H1 (cell line): ENCODE data around the gene ASB3. TPM values are rescaled to one million over a fixed set of nuclear protein-coding genes. Genes with fewer than 3 reads are reported as not detected.
"Not testable (repeated sequence)": the region's sequence is repeated elsewhere in the genome, so short reads cannot be mapped to it uniquely, and the experiment has no call there.

Experiments
- CTCF ChIA-PET: fragments of 300-600 bp; sonication (Branson Sonifier 250); formaldehyde crosslinking; loops from one replicate; lab custom pipeline; 2021; ENCODE audit not compliant: partially characterized antibody; lab: Charles Lee
- POLR2A ChIA-PET: fragments of 300-600 bp; sonication (Branson Sonifier 250); formaldehyde crosslinking; loops from one replicate; lab custom pipeline; 2021; ENCODE audit warnings: inconsistent platforms; ENCODE audit not compliant: partially characterized antibody; lab: Charles Lee
- DNase-seq, 2 experiments: peaks; one replicate each; pipeline versions ENCODE4 v3.0.0 to v3.0.0-alpha.2; 2010 to 2022; ENCODE audit warnings: low spot score in 2 of 2, low read depth in 1 of 2, mixed read lengths in 1 of 2
- FAIRE-seq: peaks from 2 replicates; lab custom pipeline; 2011; peaks lifted over from hg19 to GRCh38; lab: Jason Lieb, UNC
- H2AFZ ChIP-seq: 2 replicates; pipeline ENCODE4 v1.8.1; 2012; ENCODE audit warnings: low read length, inconsistent platforms
- H2AK5ac ChIP-seq: 2 replicates; pipeline ENCODE4 v1.6.1; 2013; ENCODE audit warnings: low read depth, low read length
- H2BK120ac ChIP-seq: replicated peaks from 2 replicates; pipeline ENCODE3; 2013; ENCODE audit warnings: low read depth, low read length, inconsistent platforms
- H2BK12ac ChIP-seq: 2 replicates; pipeline ENCODE4 v1.6.1; 2013; ENCODE audit warnings: low read depth, low read length
- H2BK15ac ChIP-seq: 2 replicates; pipeline ENCODE4 v1.6.1; 2013; ENCODE audit warnings: low read length
- H2BK20ac ChIP-seq: 2 replicates; pipeline ENCODE4 v1.6.1; 2013; ENCODE audit warnings: low read length
- H2BK5ac ChIP-seq: 2 replicates; pipeline ENCODE4 v1.6.1; 2013; ENCODE audit warnings: low read depth, low read length
- H3K14ac ChIP-seq: 2 replicates; pipeline ENCODE4 v1.6.1; 2013; ENCODE audit warnings: inconsistent platforms; ENCODE audit not compliant: insufficient read length
- H3K18ac ChIP-seq: 2 replicates; pipeline ENCODE4 v1.6.1; 2013; ENCODE audit warnings: low read length; ENCODE audit errors: extremely low read depth
- H3K23ac ChIP-seq: 2 replicates; pipeline ENCODE4 v1.6.1; 2013; ENCODE audit warnings: inconsistent platforms; ENCODE audit not compliant: insufficient read length
- H3K23me2 ChIP-seq: 2 replicates; pipeline ENCODE4 v1.6.1; 2013; ENCODE audit warnings: low read depth, low read length
- H3K27ac ChIP-seq: 2 replicates; pipeline ENCODE4 v1.6.1; 2011; ENCODE audit warnings: low read depth, low read length, inconsistent platforms
- H3K27me3 ChIP-seq, 4 experiments: replicated peaks in 1 of 4; 1 replicate in 1 of 4; 2 replicates in 3 of 4; pipeline versions ENCODE4 v1.6.1 to v1.8.1; 2011 to 2013; ENCODE audit warnings: low read length in 3 of 4, mild to moderate bottlenecking in 3 of 4, inconsistent platforms in 2 of 4, mixed read lengths in 2 of 4, moderate library complexity in 1 of 4; ENCODE audit not compliant: control insufficient read depth in 3 of 4, insufficient read depth in 3 of 4; ENCODE audit errors: extremely low read depth in 1 of 4
- H3K36me3 ChIP-seq, 4 experiments: 2 replicates each; pipeline versions ENCODE4 v1.6.1 to v1.8.1; 2011 to 2013; ENCODE audit warnings: mild to moderate bottlenecking in 4 of 4, low read length in 3 of 4, moderate library complexity in 2 of 4, control low read depth in 1 of 4, inconsistent platforms in 1 of 4; ENCODE audit not compliant: insufficient read depth in 4 of 4, control insufficient read depth in 2 of 4
- H3K4ac ChIP-seq: replicated peaks from 2 replicates; pipeline ENCODE3; 2013; ENCODE audit warnings: low read length, low read depth, mixed read lengths, inconsistent platforms; ENCODE audit not compliant: insufficient read length
- H3K4me1 ChIP-seq, 4 experiments: replicated peaks in 1 of 4; 1 replicate in 1 of 4; 2 replicates in 3 of 4; pipeline versions ENCODE4 v1.6.1 to v1.8.1; 2011 to 2013; ENCODE audit warnings: low read length in 3 of 4, inconsistent platforms in 2 of 4, mixed read lengths in 1 of 4; ENCODE audit not compliant: insufficient read depth in 4 of 4, control insufficient read depth in 3 of 4
- H3K4me2 ChIP-seq, 2 experiments: 2 replicates each; pipeline versions ENCODE4 v1.6.1 to v1.8.1; 2011 to 2013; ENCODE audit warnings: low read depth in 2 of 2, low read length in 2 of 2, control low read depth in 1 of 2, inconsistent platforms in 1 of 2, mild to moderate bottlenecking in 1 of 2; ENCODE audit not compliant: insufficient read depth in 1 of 2
- H3K4me3 ChIP-seq, 4 experiments: fragments of 200-600, 300-600 bp in 1 of 4; sonication (generic), shearing (Covaris generic), sonication (Bioruptor Twin) in 1 of 4; 2 replicates each; pipeline versions ENCODE4 v1.5.1 to v1.8.1; 2011 to 2016; ENCODE audit warnings: low read length in 4 of 4, low read depth in 3 of 4, control low read depth in 2 of 4, inconsistent platforms in 2 of 4, mild to moderate bottlenecking in 2 of 4, mixed read lengths in 1 of 4, moderate library complexity in 1 of 4; ENCODE audit not compliant: insufficient read depth in 2 of 4; ENCODE audit errors: extremely low read depth in 1 of 4
- H3K56ac ChIP-seq: replicated peaks from 2 replicates; pipeline ENCODE3; 2013; ENCODE audit warnings: low read depth, mild to moderate bottlenecking, mixed read lengths, low read length, inconsistent platforms; ENCODE audit not compliant: insufficient read length
- H3K79me1 ChIP-seq: 2 replicates; pipeline ENCODE4 v1.6.1; 2013; ENCODE audit warnings: low read depth, low read length, control low read depth
- H3K79me2 ChIP-seq, 2 experiments: 2 replicates each; pipeline versions ENCODE4 v1.6.1 to v1.8.1; 2012 to 2013; ENCODE audit warnings: low read length in 2 of 2, mild to moderate bottlenecking in 2 of 2, inconsistent platforms in 1 of 2; ENCODE audit not compliant: insufficient read depth in 2 of 2, control insufficient read depth in 1 of 2
- H3K9ac ChIP-seq, 4 experiments: replicated peaks in 1 of 4; 1 replicate in 1 of 4; 2 replicates in 3 of 4; pipeline versions ENCODE4 v1.6.1 to v1.8.1; 2011 to 2013; ENCODE audit warnings: low read depth in 3 of 4, low read length in 3 of 4, control low read depth in 2 of 4, mild to moderate bottlenecking in 2 of 4, moderate library complexity in 2 of 4, inconsistent platforms in 1 of 4; ENCODE audit errors: extremely low read depth in 1 of 4
- H3K9me3 ChIP-seq, 2 experiments: 2 replicates each; pipeline versions ENCODE4 v1.6.1 to v1.8.1; 2012 to 2013; ENCODE audit warnings: mild to moderate bottlenecking in 2 of 2, moderate library complexity in 2 of 2, control low read depth in 1 of 2, inconsistent platforms in 1 of 2, low read depth in 1 of 2, low read length in 1 of 2, mixed read lengths in 1 of 2; ENCODE audit not compliant: insufficient read depth in 2 of 2
- H4K20me1 ChIP-seq, 2 experiments: replicated peaks in 1 of 2; 2 replicates each; pipeline versions ENCODE3 to v1.8.1; 2011 to 2013; ENCODE audit warnings: inconsistent platforms in 2 of 2, low read length in 2 of 2, mild to moderate bottlenecking in 1 of 2; ENCODE audit not compliant: insufficient read depth in 2 of 2, control insufficient read depth in 1 of 2
- H4K5ac ChIP-seq: 2 replicates; pipeline ENCODE4 v1.6.1; 2013; ENCODE audit warnings: low read length, low read depth, mixed read lengths, inconsistent platforms; ENCODE audit not compliant: insufficient read length
- H4K8ac ChIP-seq: 2 replicates; pipeline ENCODE4 v1.8.0; 2013; ENCODE audit warnings: mild to moderate bottlenecking, moderate library complexity, low read length, inconsistent platforms; ENCODE audit not compliant: insufficient read depth; ENCODE audit errors: extremely low read depth
- H4K91ac ChIP-seq: replicated peaks from 2 replicates; pipeline ENCODE3; 2013; ENCODE audit warnings: low read length, mixed read lengths, inconsistent platforms; ENCODE audit not compliant: insufficient read length
- WGBS, 2 experiments: shearing (Covaris generic) in 1 of 2; methylation state at CpG; one replicate each; pipeline versions ENCODE4 v1.1.6 to v1.1.7; 2013 to 2015; ENCODE audit warnings: low lambda C conversion rate in 2 of 2, mixed read lengths in 2 of 2, inconsistent platforms in 1 of 2, low coverage in 1 of 2, missing lambda C conversion rate in 1 of 2; ENCODE audit not compliant: insufficient replicate concordance in 2 of 2, insufficient coverage in 1 of 2, insufficient read length in 1 of 2; ENCODE audit errors: extremely low coverage in 1 of 2, missing lambda C conversion rate in 1 of 2; 5-methylcytosine and 5-hydroxymethylcytosine counted together
- polyA plus RNA-seq, 7 experiments: library from polyadenylated mRNA; depleted of rRNA in 3 of 7; stranded (reverse) in 5 of 7; unstranded in 2 of 7; fragments of >200 nt in 5 of 7; fragments of 200-250 nt in 2 of 7; gene quantifications; 1 replicate in 5 of 7; 2 replicates in 1 of 7; 4 replicates in 1 of 7; pipeline versions ENCODE4 v1.2.1 to v1.2.3, GENCODE V29; 2011 to 2013; ENCODE audit warnings: missing spikeins in 2 of 7, mixed read lengths in 2 of 7
- total RNA-seq: library from RNA; stranded (reverse); fragmentation: NEBNext Ultra II Directional; extraction: Animal tissue kit (Norgen Biotek cat#: 25700); gene quantifications from 2 replicates; pipeline ENCODE4 v1.2.1, GENCODE V29; 2021

The ASB3 gene
- total and polyA plus RNA-seq, 2 of the 8 experiments (the other 6 are each of a cell fraction or from before 2014, with no cell fraction given): 22.6 to 25.4 TPM

DNA sequence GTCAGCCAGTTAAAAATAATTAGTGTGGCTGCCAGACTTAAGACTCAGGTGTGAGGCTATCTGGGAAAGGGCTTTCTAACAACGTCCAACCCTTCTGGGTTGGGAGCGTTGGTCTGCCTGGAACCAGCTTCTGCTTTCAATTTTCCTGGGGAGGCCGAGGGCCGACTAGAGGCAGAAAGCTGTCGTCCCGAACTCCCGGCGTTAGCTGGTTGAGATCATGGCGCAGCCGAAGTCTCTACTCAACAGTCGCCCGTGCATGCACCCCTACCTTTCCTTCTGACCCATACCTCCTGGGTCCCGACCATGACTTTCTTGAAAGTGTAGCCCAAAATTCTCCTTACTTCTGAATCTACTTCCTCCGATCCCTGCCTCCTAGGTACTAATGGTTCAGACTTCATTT, 29.5 kb downstream of the ASB3 start:
- CTCF ChIA-PET: interaction anchor here (0.9 to 1.4 kb wide), 2 partner anchors 10 to 12 kb away, joined by 3 to 7 read pairs; partner anchors contain the start of gene CHAC2
- H2AFZ ChIP-seq, H3K23ac ChIP-seq, H4K20me1 ChIP-seq, H3K4me2 ChIP-seq, H3K4me3 ChIP-seq, H3K4ac ChIP-seq, H4K91ac ChIP-seq, H3K9ac ChIP-seq, H2BK15ac ChIP-seq, H4K8ac ChIP-seq, H3K27me3 ChIP-seq, DNase-seq, H3K14ac ChIP-seq, H2AK5ac ChIP-seq, H2BK12ac ChIP-seq, H2BK120ac ChIP-seq, FAIRE-seq, H3K79me2 ChIP-seq, H3K79me1 ChIP-seq, H3K27ac ChIP-seq, H3K36me3 ChIP-seq, H2BK5ac ChIP-seq, H4K5ac ChIP-seq, H2BK20ac ChIP-seq, H3K4me1 ChIP-seq, H3K18ac ChIP-seq, H3K56ac ChIP-seq, H3K9me3 ChIP-seq, H3K23me2 ChIP-seq: not testable (repeated sequence)
- WGBS, 2 experiments: 93% methylated on average over 12 of the region's 14 CpGs; no CpG with 5 or more reads in 1 of the 2 experiments
- POLR2A ChIA-PET: interaction anchor here (1.2 to 3.6 kb wide), 2 partner anchors 11 to 12 kb away, joined by 4 to 13 read pairs; partner anchors contain the start of gene CHAC2
